Endothelial cell (in vitro differentiated cells): ENCODE results near the gene RPS21. TPM values are rescaled to one million over a fixed set of nuclear protein-coding genes. Genes with fewer than 3 reads are reported as not detected.

Experiments used
- DNase-seq: peaks from one replicate; pipeline ENCODE4 v3.0.0; 2021; ENCODE audit warnings: low spot score
- H3K27ac Mint-ChIP-seq: one replicate; pipeline ENCODE4 v1.8.0; 2021; ENCODE audit warnings: mixed read lengths, inconsistent platforms; ENCODE audit not compliant: unreplicated experiment
- H3K27me3 Mint-ChIP-seq: one replicate; pipeline ENCODE4 v1.8.0; 2021; ENCODE audit warnings: mild to moderate bottlenecking, moderate library complexity, mixed read lengths, inconsistent platforms; ENCODE audit not compliant: unreplicated experiment
- H3K36me3 Mint-ChIP-seq: one replicate; pipeline ENCODE4 v1.8.0; 2021; ENCODE audit warnings: mild to moderate bottlenecking, low read depth, mixed read lengths, inconsistent platforms; ENCODE audit not compliant: unreplicated experiment
- H3K4me1 Mint-ChIP-seq: one replicate; pipeline ENCODE4 v1.8.0; 2021; ENCODE audit warnings: mild to moderate bottlenecking, mixed read lengths, inconsistent platforms; ENCODE audit not compliant: unreplicated experiment
- H3K4me3 Mint-ChIP-seq: one replicate; pipeline ENCODE4 v1.8.0; 2021; ENCODE audit warnings: mild to moderate bottlenecking, mixed read lengths, inconsistent platforms; ENCODE audit not compliant: unreplicated experiment
- H3K9me3 Mint-ChIP-seq: one replicate; pipeline ENCODE4 v1.8.0; 2021; ENCODE audit warnings: mixed read lengths, inconsistent platforms; ENCODE audit not compliant: unreplicated experiment
- CTCF ChIP-seq: fragments of 200-600 bp; sonication (generic); IDR thresholded peaks from one replicate; pipeline ENCODE4 v1.5.0; 2021; ENCODE audit warnings: antibody characterized with exemption; ENCODE audit not compliant: unreplicated experiment
- total RNA-seq: library from RNA; stranded (reverse); fragmentation: NEBNext Ultra II Directional; extraction: Animal tissue kit (Norgen Biotek cat#: 25700); gene quantifications from one replicate; pipeline ENCODE4 v1.2.1, GENCODE V29; 2021; ENCODE audit not compliant: unreplicated experiment

The RPS21 gene
- total RNA-seq, 1 donor from 2014 or later = 1,710 TPM

GRCh38 chr20:62428002-62428372 is 41.1 kb downstream of the RPS21 start:
- DNase-seq = no peak
- no peaks in the 10 kb centered on the region for H3K36me3 Mint-ChIP-seq
- H3K4me3 Mint-ChIP-seq = no peak overlapping the region
- no peak overlapping the region for H3K27ac Mint-ChIP-seq
- no peak for TF ChIP-seq CTCF
- peaks cover 2% of the 10 kb centered on the region for H3K4me1 Mint-ChIP-seq
- no peaks in the 10 kb centered on the region for H3K9me3 Mint-ChIP-seq
- H3K27me3 Mint-ChIP-seq = peaks cover 13% of the 10 kb centered on the region

GRCh38 chr20:62428396-62429295 is 41.7 kb downstream of the RPS21 start:
- H3K27ac Mint-ChIP-seq = no peak overlapping the region
- peaks cover 2% of the 10 kb centered on the region for H3K4me1 Mint-ChIP-seq
- H3K27me3 Mint-ChIP-seq = peaks cover 13% of the 10 kb centered on the region
- no peak for TF ChIP-seq CTCF
- no peak for DNase-seq
- no peaks in the 10 kb centered on the region for H3K36me3 Mint-ChIP-seq
- no peak overlapping the region for H3K4me3 Mint-ChIP-seq
- no peaks in the 10 kb centered on the region for H3K9me3 Mint-ChIP-seq

- no peak for TF ChIP-seq CTCF
- Mint-ChIP-seq H3K36me3 (no peaks in the 10 kb centered on the region), H3K4me3 (no peak overlapping the region), H3K4me1 (peaks cover 2% of the 10 kb centered on the region), H3K27me3 (peaks cover 13% of the 10 kb centered on the region), H3K27ac (no peak overlapping the region), H3K9me3 (no peaks in the 10 kb centered on the region)
- no peak for DNase-seq
Observed at GRCh38 chr20:62429455-62430310, 42.8 kb downstream of the RPS21 start.

GRCh38 chr20:62430311-62430853 is 43.5 kb downstream of the RPS21 start:
- no peak overlapping the region for H3K4me3 Mint-ChIP-seq
- no peak for TF ChIP-seq CTCF
- DNase-seq = no peak
- H3K36me3 Mint-ChIP-seq = no peaks in the 10 kb centered on the region
- H3K9me3 Mint-ChIP-seq = no peaks in the 10 kb centered on the region
- H3K27ac Mint-ChIP-seq = no peak overlapping the region
- H3K27me3 Mint-ChIP-seq = peaks cover 14% of the 10 kb centered on the region
- peaks cover 2% of the 10 kb centered on the region for H3K4me1 Mint-ChIP-seq
